DMS114 treated with DMSO at 0.1 percent for 48 hours (cell line): ENCODE measurements around the gene GRAMD1A.
"Not testable (repeated sequence)": the region's sequence is repeated elsewhere in the genome, so short reads cannot be mapped to it uniquely, and the experiment has no call there.

ENCODE experiments used
- DNase-seq: peaks from one replicate; lab custom pipeline; 2025; ENCODE audit not compliant: unreplicated experiment; lab: John Stamatoyannopoulos, UW

GRAMD1A gene

GRCh38 chr19:35000647-35001501 is 751 bp downstream of the GRAMD1A start:
- no peak for DNase-seq

- DNase-seq, result no peak
Measured at GRCh38 chr19:35002037-35002535, 2.0 kb downstream of the GRAMD1A start.

GRCh38 chr19:35004517-35005255 is 4.6 kb downstream of the GRAMD1A start:
- DNase-seq, result no peak

GRCh38 chr19:35005256-35005977 is 5.3 kb downstream of the GRAMD1A start:
- DNase-seq, result no peak

GRCh38 chr19:35006007-35006341 is 5.9 kb downstream of the GRAMD1A start:
- DNase-seq, result not testable (repeated sequence)

GRCh38 chr19:35006342-35006998 is 6.3 kb downstream of the GRAMD1A start:
- no peak for DNase-seq

- no peak for DNase-seq
Measured at GRCh38 chr19:35006999-35007365, 6.9 kb downstream of the GRAMD1A start.

GRCh38 chr19:35007427-35007826 is 7.3 kb downstream of the GRAMD1A start:
- not testable (repeated sequence) for DNase-seq

GRCh38 chr19:35008891-35009341 is 8.8 kb downstream of the GRAMD1A start:
- DNase-seq, result no peak

GRCh38 chr19:35009424-35010415 is 9.6 kb downstream of the GRAMD1A start:
- DNase-seq, result no peak

GRCh38 chr19:35011091-35011689 is 11.1 kb downstream of the GRAMD1A start:
- no peak for DNase-seq

- DNase-seq, result no peak
Measured at GRCh38 chr19:35011737-35012682, 11.9 kb downstream of the GRAMD1A start.

- DNase-seq, result no peak
Measured at GRCh38 chr19:35013041-35013819, 13.1 kb downstream of the GRAMD1A start.

GRCh38 chr19:35013820-35014754 is 14.0 kb downstream of the GRAMD1A start:
- no peak for DNase-seq

GRCh38 chr19:35014774-35015173 is 14.7 kb downstream of the GRAMD1A start:
- DNase-seq, result not testable (repeated sequence)

GRCh38 chr19:35015270-35015953 is 15.3 kb downstream of the GRAMD1A start:
- no peak for DNase-seq
